COR-L47 (cell line): ENCODE measurements around the gene KCTD2.
A peak's percentile ranks its signal among the peaks of the same experiment; 100 is the strongest.
"Not testable (repeated sequence)": the region's sequence is repeated elsewhere in the genome, so short reads cannot be mapped to it uniquely, and the experiment has no call there.

Experiments
- DNase-seq: peaks from one replicate; lab custom pipeline; 2025; lab: John Stamatoyannopoulos, UW

KCTD2 gene, protein sequence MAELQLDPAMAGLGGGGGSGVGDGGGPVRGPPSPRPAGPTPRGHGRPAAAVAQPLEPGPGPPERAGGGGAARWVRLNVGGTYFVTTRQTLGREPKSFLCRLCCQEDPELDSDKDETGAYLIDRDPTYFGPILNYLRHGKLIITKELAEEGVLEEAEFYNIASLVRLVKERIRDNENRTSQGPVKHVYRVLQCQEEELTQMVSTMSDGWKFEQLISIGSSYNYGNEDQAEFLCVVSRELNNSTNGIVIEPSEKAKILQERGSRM

DNA sequence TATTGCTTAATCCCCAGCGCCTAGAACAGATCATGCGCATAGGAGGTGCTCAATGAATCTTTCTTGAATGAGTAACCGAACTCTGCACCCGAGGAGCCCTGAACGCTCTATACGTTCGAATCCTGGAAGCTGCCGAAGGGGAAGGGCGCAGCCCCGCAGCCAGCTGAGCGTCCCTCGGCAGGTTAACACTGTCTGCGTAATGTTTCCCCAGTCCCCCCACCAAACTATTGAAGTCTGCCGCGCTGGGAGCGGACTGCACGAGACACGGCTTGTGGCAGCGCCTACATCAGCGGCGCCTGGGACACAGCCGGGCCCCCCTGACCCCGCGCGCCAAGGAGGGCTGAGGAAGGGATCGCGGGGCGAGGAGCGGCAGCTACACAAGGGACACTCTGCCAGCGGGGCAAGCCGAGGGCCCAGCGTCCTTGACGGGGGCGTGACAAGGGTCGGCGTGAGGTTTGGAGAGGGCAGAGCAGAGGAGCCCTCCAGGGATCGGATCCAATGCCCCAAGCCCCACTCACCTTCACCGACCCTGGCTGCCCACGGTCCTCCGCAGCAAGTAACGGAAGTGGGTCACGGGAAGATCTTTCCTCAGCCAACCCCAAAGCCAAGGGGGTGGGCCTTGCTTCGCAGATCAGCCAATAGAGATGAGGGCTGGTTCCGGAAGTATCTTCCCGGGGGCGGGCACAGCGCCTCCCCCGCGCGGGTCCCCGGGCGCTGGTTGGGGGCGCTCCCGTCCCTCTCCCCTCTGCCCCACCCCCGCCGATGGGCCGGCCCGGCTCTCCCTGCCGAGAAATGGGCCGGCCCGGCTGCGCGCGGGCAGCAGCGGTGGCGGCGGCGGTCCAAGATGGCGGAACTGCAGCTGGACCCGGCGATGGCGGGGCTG, at the start of gene KCTD2, which contains the start of gene ATP5PD:
Gene KCTD2, plus strand, starts transcription at position 819 of the 883 bp plus-strand sequence. Its CDS starts 26 bp downstream, at position 845.
Gene ATP5PD, minus strand, starts transcription at position 563 of the 883 bp plus-strand sequence. CDS start 4,319 bp downstream, outside the sequence.
- peak; percentile 93 for DNase-seq

DNA sequence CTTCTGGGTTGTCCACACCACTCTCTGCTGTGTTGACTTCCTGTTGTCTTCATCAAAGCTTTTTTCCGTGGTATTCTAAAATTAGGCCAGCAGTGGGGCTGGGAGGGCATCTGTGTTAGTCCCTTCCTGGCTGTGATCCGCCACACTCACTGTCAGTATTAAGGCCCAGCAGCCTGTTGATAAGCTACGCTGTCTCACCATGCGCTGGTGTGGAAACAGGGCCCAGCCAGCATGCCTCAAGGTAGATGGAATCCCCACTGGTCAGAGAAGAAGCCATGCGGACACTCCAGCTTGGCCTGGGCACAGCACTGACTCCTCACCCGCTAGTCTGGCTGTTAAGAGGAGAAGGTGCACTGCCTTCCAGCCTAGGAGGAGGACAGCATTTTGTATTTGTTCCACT, 48.2 kb upstream of the KCTD2 start:
- no peak for DNase-seq

DNA sequence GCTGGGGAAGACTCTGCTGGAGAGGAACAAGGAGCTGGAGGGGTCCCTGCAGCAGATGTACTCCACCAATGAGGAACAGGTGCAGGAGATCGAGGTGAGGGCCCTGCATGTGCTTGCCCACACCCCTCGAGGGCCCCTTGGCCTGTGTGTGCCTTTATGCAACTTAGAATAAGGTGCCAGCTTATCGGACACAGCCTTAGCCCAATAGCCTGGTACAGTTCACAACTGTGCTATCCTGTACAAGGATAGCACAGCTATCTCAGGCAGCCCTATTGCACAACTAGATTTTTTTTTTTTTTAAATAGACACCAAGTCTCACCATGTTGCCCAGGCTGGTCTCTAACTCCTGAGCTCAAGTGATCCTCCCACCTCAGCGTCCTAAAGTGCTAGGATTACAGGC, 47.5 kb upstream of the KCTD2 start:
- DNase-seq, result no peak

DNA sequence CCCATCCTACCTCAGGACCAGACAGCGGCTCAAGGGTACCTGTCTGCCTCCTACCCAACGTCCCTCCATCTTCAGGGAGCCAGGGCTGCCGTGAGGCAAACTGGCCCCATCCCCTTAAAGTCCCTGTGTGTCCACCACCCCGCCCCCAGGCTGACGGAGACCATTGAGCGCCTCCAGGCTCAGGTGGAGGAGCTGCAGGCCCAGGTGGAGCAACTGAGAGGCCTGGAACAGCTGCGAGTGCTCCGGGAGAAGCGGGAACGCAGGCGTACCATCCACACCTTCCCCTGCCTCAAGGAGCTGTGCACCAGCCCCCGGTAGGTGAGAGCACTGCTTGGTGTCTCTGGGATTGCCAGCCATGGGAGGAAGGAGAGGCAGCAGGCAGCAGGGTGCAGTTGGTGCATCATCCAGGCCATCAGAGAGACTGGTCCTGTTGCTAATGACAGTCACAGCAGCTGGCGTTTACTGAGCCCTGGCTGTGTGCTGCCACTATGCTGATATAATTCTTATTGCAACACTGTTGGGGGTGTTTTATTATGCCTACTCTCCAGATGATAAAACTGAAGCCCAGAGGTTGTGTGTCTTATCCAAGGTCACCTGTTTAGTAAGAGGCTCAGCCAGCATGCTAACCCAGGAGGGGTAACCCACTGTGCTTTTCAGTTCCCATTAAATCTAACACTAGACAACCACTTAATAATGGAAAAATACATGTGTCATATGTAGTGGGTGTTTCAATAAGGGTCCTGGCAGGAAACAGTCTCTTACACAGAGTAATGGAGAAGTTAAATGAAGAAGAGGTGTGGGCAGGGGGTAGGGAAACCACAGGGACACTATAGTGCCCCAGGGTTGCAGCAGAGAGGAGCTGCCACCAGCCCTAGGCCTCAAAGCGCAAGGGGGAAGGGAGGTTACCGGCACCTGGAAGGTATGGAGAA, 44.8 kb upstream of the KCTD2 start:
- DNase-seq, result no peak

DNA sequence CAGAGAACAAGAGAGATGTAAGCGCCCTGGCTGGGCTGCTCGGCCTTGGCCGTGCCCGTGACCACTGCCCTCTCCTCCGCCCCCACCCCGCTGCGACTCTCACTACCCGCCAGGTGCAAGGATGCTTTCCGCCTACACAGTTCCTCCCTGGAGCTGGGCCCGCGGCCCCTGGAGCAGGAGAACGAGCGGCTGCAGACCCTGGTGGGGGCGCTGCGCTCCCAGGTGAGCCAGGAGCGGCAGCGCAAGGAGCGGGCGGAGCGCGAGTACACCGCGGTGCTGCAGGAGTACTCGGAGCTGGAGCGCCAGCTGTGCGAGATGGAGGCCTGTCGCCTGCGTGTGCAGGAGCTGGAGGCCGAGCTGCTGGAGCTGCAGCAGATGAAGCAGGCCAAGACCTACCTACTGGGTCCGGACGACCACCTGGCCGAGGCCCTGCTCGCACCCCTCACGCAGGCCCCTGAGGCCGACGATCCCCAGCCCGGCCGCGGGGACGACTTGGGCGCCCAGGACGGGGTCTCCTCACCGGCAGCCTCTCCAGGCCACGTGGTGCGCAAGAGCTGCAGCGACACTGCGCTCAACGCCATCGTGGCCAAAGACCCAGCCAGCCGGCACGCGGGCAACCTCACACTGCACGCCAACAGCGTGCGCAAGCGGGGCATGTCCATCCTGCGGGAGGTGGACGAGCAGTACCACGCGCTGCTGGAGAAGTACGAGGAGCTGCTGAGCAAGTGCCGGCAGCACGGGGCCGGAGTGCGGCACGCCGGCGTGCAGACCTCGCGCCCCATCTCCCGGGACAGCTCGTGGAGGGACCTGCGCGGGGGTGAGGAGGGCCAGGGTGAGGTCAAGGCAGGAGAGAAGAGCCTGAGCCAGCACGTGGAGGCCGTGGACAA, 43.7 kb upstream of the KCTD2 start:
- DNase-seq, result no peak

DNA sequence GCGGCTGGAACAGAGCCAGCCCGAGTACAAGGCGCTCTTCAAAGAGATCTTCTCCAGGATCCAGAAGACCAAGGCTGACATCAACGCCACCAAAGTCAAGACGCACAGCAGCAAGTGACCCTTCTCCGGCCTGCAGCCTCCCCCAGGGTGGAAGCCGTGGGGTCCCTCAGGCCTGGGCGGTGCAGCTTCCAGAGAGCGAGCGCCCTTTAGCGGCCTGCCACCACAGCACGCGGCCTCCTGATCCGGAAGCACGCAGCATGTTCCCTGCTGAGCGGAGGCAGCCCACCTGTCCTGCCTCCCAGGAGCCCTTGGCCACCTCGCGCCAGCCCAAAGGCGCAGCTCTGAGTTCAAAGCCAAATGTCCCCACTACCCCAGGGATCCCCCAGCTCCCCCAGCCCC, 43.1 kb upstream of the KCTD2 start:
- DNase-seq, result no peak

DNA sequence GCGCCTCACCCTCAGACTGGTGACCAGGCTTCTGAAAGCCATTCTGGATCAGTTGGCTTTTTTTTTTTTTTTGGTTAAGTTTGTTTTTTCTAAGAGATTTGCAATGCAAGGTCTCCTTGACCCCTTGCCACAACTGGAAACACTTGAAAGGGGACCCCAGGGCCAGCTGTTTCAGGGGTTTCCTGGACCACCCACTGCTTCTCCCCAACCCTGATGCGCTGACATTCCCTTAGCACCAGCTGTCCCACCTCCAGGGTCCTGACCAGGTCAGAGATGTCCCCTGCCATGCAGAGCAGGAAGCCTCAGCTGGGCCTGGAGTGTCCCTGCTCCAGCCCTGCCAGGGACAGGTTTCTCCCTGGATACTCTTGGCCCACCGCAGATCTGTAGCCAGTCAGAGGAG, 42.7 kb upstream of the KCTD2 start:
- no peak for DNase-seq

DNA sequence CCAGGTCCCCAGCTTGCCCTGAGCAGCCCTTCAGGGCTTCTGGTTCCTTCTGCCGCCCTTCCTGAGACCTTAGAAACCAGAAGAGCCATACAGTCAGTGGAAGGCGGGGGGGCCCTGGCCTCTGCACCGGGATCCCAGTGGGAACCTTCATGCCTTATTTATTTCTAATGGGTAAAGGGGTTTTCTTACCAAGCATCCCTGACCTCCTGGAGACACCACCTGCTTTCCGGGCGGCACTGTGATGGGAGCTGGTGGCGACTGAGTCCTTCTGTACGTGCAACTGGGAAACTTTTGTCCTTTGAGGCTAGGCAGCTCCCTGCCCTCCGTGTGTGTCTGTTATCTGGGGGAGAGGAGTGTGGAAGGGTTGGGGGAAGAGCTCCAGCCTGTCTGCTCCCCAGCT, 41.7 kb upstream of the KCTD2 start:
- no peak for DNase-seq

DNA sequence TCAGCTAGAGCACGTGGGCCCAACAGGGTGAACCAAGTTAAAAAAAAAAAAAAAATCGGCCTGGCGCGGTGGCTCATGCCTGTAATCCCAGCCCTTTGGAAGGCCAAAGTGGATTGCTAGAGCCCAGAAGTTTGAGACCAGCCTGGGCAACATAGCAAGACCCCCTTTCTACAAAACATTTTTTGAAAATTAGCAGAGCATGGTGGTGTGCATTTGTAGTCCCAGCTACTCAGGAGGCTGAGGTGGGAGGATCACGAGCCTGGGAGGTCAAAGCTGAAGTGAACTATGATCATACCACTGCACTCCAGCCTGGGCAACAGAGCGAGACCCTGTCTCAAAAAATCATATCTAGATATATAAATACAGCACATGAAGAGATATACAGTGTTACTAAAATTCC, 40.9 kb upstream of the KCTD2 start:
- DNase-seq, result not testable (repeated sequence)

DNA sequence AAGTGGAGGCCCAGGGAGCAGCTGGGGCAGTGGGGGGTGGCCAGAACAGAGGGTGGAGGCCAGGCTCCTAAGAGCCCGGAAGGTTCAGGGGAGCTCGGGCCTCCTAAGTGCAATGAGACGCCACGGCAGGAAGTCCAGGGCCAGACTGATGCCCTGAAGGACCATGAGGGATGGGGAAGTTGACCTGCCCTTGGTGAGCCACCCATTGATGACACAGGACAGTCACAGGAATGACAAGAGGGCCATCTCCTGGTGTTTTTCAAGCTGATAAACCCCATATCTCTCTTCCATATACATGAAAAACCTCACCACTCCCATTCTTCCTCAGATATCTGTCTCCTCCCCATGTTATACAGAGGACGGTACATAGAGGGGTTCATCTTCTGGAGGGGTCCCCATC, 40.4 kb upstream of the KCTD2 start:
- DNase-seq, result no peak

DNA sequence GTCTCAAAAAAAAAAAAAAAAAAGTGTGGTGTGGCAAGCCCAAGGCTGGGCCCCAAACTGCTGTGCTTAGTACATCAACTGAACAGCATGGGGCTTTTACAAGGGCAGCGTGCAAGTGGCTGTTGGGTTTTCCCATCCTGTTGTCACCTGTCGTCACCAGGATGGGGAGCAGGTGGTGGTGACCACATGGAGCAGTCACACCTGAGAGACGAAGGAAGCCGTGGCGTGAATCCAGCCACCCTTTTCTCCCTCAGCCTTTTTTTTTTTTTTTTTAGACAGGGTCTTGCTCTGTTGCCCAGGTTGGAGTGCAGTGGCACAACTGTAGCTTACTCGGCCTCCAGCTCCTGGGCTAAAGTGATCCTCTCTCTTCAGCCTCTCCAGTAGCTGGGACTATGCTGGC, 38.7 kb upstream of the KCTD2 start:
- DNase-seq, result peak; percentile 31

DNA sequence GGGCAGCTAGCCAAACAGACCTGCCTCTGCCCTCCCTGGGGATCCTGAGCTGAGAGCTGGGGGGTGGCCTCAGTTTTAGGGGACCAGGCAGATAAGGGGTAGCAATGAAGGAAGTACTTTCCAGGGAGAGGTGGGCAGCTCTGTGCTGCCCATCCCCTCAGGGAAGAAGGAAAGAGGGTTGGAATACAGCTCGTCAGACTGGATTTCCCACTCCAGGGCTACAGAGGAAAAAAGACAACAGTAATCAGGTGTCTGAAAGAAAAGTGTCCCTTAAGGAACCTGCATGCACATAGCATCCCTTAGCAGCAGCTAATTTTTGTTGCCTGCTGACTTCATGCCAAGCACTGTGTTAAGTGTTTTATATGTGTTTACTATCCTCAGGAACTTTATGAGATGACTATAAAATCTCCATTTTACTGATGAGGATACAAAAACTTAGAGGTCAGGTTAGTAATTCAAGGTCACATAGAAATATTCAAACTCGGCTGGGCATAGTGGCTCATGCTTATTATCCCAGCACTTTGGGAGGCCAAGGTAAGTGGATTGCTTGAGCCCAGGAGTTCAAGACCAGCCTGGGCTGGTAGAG, 37.8 kb upstream of the KCTD2 start:
- no peak for DNase-seq

DNA sequence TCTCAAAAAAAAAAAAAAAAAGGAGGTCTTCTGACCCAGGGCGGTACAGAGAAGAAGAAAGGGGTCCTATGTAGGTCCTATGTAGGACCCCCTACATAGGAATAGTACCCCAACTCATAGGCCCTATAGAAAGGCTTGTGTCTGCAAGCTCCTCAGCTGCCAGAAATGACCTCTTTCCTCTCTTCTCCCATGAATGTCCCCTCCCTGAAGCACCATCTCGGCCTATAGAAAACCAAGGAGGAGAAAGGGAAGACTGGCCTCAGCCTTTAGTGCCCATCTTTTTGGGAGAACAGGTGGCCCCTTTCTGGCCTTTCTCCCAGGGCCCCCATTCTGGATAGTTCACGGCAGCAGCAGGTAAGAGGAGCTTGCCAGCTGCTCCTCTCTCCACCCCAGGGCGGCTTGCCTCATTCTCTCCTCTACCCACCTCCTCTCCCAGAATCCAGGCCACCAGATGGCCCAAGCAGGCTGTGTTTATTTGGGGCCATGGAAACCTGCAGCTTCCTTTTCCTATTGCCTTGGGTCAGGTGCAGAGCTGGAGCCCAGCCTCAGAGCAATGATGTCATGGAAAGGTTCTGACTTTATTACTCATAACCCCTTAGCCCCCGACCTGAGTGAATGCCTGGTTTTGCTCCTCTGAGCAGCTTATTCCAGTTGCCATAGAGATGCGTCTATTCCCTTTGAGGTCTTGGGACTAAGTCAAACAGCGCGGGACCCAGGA, 36.2 kb upstream of the KCTD2 start:
- peak; percentile 6 for DNase-seq

DNA sequence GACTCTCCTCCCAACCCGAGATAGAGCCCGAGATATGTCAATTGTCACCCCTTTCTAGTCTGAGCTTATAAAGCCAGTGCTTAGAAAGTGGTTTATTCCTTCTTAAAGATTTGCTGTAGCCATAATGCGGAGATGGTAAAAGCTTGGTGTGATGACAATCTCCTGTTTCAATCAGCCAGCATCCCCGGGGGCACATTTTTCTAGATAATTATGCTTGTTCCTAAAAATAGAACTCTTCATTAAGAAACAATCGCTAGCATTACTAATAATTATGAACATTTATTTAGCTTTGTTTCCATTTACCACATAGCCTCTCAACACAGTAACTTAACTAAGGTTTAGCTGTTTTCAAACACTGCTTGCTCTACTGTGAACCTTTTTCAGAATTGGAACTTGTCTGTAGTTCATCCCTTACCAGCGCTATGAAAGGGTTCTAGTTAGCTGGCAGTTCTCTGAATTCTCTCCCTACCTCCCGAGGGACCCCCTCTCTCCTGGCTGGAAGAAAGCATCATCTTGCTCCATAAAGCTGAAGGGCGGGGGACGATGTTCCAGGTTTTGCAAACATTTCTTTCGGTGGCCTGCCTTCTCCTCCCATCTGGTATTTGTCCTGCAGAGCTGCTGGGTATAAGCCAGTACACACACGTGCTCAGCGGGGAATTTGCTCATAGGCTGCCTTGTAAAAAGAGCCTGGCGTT, 35.5 kb upstream of the KCTD2 start:
- peak; percentile 41 for DNase-seq

DNA sequence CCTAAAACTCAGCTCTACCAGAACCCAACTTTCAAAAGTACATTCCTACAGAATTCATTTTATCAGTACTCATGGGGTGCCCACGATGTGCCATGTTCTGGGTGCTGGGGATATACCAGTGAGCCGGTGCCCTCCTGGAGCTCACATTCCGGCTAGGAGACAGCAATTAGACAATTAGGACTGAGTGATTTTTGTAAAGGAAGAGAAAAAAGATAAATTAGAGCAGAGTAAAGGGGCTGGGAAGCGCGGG, 35.0 kb upstream of the KCTD2 start:
- DNase-seq, result no peak

DNA sequence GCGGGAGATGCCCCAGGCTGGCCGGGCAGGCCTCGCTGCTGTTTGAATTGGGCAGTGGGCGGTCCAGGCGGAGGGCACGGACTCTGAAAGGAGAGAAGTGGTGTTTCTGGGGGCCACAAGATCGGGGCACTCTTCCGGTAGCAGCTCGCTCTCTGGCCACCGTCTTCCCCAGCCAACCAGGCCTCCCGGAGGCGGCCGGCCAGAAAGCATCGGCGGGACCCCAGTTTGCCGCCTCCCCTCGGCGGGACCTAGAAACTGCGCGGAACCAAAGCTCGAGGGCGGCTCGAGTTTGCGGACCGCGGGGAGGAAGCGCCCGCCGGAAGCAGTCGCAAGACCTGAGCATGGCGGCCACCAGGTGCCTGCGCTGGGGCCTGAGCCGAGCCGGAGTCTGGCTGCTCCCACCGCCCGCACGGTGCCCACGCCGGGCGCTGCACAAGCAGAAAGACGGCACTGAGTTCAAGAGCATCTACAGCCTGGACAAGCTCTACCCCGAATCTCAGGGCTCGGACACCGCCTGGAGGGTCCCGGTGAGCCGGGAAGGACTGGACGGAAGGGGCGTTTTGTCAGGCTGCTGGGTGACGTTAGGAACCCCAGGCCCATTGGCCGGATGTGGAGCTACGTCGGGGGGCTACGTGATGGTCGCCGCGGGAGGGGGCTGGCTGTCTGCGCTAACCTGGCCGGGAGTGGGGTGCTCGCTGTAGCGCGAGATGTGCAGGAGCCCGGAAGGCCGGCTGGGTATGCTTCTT, 34.5 kb upstream of the KCTD2 start, which contains the start of gene MRPL58:
Gene MRPL58, plus strand, starts transcription at position 325 of the 746 bp plus-strand sequence. Its CDS starts 17 bp downstream, at position 342.
- peak; percentile 88 for DNase-seq

DNA sequence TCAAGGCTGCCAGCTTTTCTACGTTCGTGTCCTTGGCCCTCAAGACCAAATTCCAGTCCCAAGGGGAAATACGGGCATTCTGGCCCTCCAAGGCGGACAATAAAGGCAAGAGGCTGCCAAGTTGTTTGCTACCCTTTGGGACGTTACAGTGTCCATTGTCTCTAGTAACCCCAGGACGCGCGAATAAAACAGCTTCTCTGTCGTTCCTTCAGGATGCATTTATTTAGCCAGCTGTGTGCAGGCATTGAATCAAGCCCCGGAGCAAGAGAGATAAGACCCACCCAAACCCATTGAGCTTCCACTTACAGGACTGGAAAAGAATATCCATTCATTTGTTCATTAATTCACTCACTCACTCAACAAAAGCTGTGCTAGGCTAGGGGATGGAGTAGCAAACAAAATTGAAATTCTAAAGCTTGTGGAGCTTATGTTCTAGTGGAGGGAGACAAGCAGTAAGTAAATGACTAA, 33.9 kb upstream of the KCTD2 start:
- no peak for DNase-seq

DNA sequence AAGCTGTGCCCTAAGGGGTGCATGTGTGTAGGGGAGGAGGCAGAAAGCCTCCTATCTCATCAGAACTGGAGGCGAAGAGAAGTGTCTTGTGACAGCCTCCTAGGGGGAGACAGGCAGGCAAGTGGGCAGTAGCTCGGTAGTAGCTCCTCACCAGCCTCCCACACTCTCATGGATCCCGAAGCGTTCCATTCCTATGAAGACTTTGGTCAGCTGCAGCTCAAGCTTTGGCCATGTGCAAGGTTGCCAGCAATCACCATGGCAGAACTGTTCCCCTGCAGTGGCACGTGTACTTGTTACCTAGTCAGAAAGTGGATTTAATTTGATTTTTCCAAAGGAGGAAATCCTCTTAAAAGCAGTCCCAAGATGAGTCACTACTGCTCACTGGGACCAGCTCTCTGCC, 27.9 kb upstream of the KCTD2 start:
- DNase-seq, result no peak

DNA sequence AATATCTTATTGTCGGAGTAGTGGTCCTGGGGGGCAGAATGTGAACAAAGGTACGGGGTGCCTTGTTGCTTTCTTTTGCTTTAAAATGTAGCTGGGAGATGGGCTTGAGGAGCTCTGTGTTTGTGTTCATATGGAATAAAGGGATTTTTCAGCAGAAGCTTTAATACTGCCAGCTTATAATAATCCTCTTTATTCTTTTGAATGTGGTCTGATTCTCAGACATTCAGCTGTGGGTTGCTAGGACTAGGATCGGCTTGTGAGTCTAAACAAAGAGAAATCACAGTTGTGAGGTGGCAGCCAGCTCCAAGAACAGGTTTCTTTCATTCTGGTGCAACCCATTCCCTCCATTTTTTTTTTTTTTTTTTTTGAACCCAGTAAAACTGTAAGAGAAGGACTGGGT, 27.3 kb upstream of the KCTD2 start:
- DNase-seq, result no peak
